Fibroblast of lung (primary cell): ENCODE results near the gene ACAT2.

Experiments used
- CTCF ChIP-seq, 2 donors: IDR thresholded peaks in 1 of 2; conservative IDR thresholded peaks in 1 of 2; 1 replicate in 1 of 2; 2 replicates in 1 of 2; pipeline ENCODE4 v1.5.1; 2011 to 2012; ENCODE audit warnings: low read length in 2 of 2, control low read depth in 1 of 2, inconsistent platforms in 1 of 2, low read depth in 1 of 2, mild to moderate bottlenecking in 1 of 2
- EZH2 ChIP-seq: IDR thresholded peaks from 2 replicates; pipeline ENCODE4 v1.5.1; 2012; ENCODE audit warnings: low read length, control low read depth, mild to moderate bottlenecking; ENCODE audit errors: missing control alignments

- TF ChIP-seq EZH2, result no peak
- no peak for TF ChIP-seq CTCF (conservative IDR thresholded peaks at IDR 0.05 in 1 of 2, IDR thresholded peaks at IDR 0.05 in 1 of 2; ENCODE audit: low read depth in 1 of 2, low read length in 2 of 2)
These were observed 33.3 kb upstream of the ACAT2 start for GRCh38 chr6:159728531-159728964.
